Astrocyte of the cerebellum (primary cell): Measurements from ENCODE around the gene VRK1.

ENCODE experiments used
- DNase-seq: peaks from one replicate; pipeline ENCODE4 v3.0.0-alpha.2; 2011; ENCODE audit warnings: low read depth
- H3K4me3 ChIP-seq: 2 replicates; pipeline ENCODE4 v1.5.1; 2011; ENCODE audit warnings: mild to moderate bottlenecking, low read depth, low read length, moderate library complexity
- in situ Hi-C: cut with HindIII; loops from 2 replicates; pipeline ENCODE4 v1.10.0; 2017; ENCODE audit warnings: low sequenced_read_pairs
- TF ChIP-seq, protein P1 (sequence below): IDR thresholded peaks from 2 replicates; pipeline ENCODE4 v1.5.1; 2012; ENCODE audit warnings: low read length, low read depth, moderate library complexity, mild to moderate bottlenecking; ENCODE audit errors: missing control alignments

The VRK1 gene

DNA sequence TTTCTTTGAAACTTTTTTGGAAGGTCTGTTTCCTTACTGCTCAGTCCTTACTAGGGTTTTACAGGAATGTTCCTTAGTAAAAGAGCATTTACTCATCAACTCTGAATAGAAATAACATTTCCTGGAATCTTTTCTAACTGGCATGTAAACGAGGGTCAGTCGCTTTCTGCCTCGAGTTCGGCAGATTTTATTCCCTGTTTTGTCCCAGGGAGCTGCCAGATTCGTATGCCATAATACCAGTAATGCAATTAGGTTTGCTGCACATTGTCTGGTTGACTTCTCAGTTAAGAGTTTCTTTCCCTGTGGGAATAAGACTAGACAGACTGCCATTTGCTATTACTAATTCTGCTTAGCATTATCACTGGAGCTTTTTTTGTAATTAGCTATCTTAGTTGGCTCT lies 91.9 kb downstream of the VRK1 start:
- no peak for DNase-seq
- TF ChIP-seq, protein P1, sequence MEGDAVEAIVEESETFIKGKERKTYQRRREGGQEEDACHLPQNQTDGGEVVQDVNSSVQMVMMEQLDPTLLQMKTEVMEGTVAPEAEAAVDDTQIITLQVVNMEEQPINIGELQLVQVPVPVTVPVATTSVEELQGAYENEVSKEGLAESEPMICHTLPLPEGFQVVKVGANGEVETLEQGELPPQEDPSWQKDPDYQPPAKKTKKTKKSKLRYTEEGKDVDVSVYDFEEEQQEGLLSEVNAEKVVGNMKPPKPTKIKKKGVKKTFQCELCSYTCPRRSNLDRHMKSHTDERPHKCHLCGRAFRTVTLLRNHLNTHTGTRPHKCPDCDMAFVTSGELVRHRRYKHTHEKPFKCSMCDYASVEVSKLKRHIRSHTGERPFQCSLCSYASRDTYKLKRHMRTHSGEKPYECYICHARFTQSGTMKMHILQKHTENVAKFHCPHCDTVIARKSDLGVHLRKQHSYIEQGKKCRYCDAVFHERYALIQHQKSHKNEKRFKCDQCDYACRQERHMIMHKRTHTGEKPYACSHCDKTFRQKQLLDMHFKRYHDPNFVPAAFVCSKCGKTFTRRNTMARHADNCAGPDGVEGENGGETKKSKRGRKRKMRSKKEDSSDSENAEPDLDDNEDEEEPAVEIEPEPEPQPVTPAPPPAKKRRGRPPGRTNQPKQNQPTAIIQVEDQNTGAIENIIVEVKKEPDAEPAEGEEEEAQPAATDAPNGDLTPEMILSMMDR, result no peak
- no peak overlapping the region for H3K4me3 ChIP-seq
- in situ Hi-C loops, result no loop called here

DNA sequence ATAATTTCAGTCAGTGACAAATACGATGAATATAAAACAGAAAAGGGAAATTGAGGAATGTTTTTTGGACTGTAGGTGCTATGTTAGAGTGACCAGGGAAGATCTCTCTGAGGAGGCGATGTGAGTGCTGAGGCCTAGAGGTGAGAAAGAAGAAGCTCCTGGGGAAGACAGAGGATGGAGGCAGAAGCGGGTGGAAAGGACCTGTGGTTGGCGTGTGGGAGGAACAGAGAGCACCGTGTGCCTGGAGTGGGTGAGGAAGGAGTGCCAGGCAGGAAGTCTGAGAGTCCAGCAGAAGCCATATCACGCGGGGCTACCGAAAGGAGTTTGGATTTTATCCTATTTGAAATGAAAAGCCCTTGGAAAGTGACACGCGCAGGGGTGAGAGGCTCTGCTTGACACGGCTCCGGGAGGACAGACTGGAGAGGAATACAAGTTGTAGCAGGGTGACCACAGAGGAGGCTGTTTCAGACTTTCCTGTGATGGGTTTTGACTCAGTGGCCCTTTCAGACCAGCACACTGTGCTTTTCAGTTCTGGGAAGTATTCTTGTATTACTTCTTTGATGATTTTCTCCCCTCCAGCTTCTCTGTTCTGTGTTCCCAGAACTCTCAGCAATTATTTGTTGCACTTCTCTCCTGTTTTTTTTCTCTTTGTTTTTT lies 96.9 kb downstream of the VRK1 start:
- no peak for DNase-seq
- H3K4me3 ChIP-seq, result no peak overlapping the region
- TF ChIP-seq, protein P1, result no peak
- in situ Hi-C loops, result no loop called here

DNA sequence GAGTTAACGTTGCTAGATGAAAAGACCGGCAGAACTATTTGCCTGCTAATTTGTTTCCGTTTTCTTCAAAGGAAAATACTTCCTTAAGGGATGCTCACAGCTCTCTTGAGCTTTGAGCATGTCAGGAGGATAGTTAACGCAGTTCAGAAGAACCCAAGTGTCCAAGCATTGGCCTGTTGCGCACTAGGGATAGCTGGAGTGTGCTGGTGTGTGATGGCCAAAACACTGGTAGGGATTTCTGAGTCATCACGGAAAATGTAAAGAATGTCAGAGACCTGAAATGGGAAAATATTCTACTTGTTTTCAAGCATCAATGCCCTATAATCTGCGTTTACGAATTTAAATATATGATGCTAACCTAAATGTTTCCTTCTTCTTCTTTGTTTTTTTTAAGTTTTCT lies 97.8 kb downstream of the VRK1 start:
- in situ Hi-C loops, result no loop called here
- TF ChIP-seq, protein P1, result no peak
- H3K4me3 ChIP-seq, result no peak overlapping the region
- DNase-seq, result no peak

DNA sequence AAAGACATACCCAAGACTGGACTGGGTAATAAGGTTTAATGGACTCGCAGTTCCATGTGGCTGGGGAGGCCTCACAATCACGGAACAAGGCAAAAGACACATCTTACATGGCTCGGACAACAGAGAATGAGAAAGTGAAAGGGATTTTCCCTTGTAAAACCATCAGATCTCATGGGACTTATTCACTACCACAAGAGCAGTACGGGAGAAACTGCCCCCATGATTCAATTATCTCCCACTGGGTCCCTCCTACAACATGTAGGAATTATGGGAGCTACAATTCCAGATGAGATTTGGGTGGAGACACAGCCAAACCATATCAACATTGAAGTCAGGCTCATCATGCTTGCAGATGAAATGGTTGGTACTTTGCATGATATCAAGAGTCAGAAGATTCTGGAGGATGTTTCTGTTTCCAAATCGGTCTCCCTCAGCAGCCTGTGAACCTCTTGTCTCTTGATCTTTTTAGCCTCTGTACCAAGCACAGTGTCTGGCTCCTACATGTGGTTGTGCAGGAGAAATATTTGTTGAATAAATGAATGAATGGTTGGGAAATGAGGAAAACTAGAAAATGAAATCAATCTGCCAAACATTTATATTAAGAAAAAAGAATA lies 98.6 kb downstream of the VRK1 start:
- in situ Hi-C loops, result no loop called here
- TF ChIP-seq, protein P1, result no peak

DNA sequence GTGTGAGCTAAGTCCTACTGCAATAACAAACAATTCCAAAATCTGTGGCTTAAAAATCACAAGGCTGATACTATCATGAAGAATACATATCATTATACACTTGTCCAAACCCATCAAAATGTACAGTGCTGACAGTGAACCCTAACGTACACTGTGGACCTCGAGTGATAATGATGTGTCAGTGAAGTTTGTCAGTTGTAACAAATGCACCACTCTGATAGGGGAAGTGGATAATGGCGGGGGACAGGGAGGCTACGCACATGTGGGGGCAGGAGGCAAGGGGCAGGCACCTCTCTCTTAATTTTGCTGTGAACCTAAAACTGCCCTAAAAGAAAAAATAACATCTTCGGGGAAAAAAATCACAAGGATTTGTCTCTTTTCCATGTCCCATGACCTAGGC lies 100.0 kb downstream of the VRK1 start:
- TF ChIP-seq, protein P1, result no peak
- H3K4me3 ChIP-seq, result no peak overlapping the region
- no peak for DNase-seq
- in situ Hi-C loops, result no loop called here

More for the DNA sequence above, 98.6 kb downstream of the VRK1 start:
- DNase-seq, result no peak
- no peak overlapping the region for H3K4me3 ChIP-seq

DNA sequence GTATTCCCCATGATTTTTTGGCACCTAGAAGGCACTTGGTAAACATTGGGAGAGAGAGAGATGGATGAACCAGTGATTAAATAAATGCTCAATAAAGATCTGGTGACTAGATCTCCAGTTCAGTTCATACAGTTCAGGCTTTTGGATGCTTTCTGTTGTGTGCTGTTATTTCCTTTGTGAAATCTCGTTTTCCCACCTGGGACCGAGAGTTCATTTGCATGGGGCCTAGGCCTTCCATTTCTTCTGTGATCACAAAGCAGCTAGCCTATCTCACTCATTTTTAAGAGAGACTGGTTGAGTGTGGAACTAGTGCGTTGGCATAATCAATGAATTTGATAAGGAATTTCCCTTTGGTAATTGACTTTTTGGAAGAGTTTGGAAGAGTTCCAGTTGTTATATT lies 104.0 kb downstream of the VRK1 start:
- TF ChIP-seq, protein P1, result no peak
- no peak for DNase-seq
- in situ Hi-C loops, result no loop called here
- no peak overlapping the region for H3K4me3 ChIP-seq
